D721Med (cell line): ENCODE data around the gene ZACN.

Experiments
- DNase-seq: peaks from one replicate; pipeline ENCODE4 v3.0.0; 2011; ENCODE audit warnings: low spot score; ENCODE audit not compliant: insufficient read length
- FAIRE-seq: peaks from 2 replicates; lab custom pipeline; 2011; peaks lifted over from hg19 to GRCh38; lab: Jason Lieb, UNC
- TF ChIP-seq, protein P1 (sequence below): IDR thresholded peaks from 2 replicates; pipeline ENCODE4 v1.5.1; 2012; ENCODE audit warnings: mild to moderate bottlenecking, control low read depth; ENCODE audit not compliant: insufficient read depth; ENCODE audit errors: missing control alignments

Gene ZACN

GRCh38 chr17:76085731-76086366 is 6.9 kb downstream of the ZACN start:
- DNase-seq (no peak), FAIRE-seq (no peak)
- TF ChIP-seq, protein P1, sequence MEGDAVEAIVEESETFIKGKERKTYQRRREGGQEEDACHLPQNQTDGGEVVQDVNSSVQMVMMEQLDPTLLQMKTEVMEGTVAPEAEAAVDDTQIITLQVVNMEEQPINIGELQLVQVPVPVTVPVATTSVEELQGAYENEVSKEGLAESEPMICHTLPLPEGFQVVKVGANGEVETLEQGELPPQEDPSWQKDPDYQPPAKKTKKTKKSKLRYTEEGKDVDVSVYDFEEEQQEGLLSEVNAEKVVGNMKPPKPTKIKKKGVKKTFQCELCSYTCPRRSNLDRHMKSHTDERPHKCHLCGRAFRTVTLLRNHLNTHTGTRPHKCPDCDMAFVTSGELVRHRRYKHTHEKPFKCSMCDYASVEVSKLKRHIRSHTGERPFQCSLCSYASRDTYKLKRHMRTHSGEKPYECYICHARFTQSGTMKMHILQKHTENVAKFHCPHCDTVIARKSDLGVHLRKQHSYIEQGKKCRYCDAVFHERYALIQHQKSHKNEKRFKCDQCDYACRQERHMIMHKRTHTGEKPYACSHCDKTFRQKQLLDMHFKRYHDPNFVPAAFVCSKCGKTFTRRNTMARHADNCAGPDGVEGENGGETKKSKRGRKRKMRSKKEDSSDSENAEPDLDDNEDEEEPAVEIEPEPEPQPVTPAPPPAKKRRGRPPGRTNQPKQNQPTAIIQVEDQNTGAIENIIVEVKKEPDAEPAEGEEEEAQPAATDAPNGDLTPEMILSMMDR = no peak

GRCh38 chr17:76086384-76086783 is 7.4 kb downstream of the ZACN start:
- TF ChIP-seq, protein P1 = no peak
- FAIRE-seq = no peak
- no peak for DNase-seq

- FAIRE-seq (no peak), DNase-seq (peak; percentile 6)
- TF ChIP-seq, protein P1 = no peak
Observed at GRCh38 chr17:76087531-76087930, 8.5 kb downstream of the ZACN start.

DNA sequence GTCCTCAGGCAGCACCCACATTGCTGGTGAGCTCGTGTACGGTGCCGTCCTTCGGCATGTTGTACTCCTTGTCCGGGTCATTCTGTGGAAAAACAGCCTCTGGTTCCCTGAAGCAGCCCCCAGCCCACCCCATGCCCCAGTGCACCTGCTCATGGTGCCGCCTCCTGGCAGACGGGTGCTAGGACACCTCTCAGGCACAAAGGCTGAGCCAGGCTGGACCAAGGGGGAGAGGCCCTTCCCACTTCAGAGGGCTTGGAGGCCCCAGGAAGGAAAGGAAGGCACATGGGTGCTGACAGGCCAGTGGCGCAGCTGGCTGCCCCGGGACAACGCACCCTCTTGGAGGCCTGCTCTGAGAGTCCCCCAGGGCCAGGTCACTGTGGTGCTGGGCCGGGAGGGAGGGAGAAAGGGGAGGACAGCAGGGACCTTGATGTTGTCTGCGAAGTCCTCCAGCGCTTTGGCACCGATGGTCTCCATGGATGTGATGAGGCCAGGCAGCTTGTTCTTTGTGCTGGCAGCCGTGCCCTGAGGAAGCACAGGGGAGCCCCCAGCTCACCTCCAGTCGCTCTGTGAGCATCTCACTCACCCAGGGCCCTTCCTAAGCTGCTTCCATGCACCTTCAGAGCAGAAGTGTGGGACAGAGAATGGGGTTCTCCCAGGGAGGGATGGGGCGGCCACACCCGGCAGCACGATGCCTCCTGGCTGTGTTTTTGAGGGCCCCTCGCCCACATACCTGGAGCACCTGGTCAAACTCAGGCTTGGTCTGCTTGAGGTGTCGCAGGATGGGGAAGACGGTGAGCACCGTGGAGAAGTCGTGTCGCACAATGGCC is 9.3 kb downstream of the ZACN start:
- peak; percentile 11 for DNase-seq

DNA sequence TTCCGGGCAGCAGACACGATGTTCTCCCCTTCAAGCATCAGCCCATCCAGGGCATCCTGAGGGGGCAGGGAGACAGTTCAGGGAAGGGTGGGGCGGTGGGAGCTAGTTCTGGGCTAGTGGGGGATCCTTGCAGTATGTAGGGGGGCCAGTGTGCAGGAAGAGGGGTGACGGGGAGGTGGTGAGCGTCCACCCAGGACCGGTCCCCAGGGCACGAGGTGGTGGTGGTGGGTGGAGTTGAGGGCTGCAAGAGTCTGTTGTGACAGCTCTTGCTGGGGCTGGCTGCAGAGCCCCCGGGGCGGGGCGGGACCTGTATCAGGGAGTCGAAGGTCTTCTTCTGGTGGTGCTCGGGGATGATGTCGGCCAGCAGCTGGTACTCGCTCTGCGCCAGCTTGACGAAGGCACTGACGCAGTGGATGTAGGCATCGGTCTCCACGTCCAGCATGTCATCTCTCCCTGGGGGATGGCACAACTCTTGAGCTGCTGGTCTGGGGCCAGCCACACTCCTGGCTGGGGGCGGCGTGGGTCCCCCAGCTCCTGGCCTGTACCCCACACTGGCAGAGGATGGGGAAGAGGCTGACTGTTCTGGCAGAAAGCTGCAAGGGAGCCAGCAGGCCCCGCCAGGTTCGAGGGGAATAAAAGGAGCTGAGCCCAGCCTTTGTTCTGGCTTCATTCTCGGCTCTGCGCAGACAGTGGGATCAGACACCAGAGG is 10.0 kb downstream of the ZACN start:
- TF ChIP-seq, protein P1 = no peak
- DNase-seq (peak; percentile 12), FAIRE-seq (no peak)

More for the DNA sequence above, 9.3 kb downstream of the ZACN start:
- FAIRE-seq = no peak
- TF ChIP-seq, protein P1 = no peak

- peak; percentile 11 for DNase-seq
- no peak for FAIRE-seq
- TF ChIP-seq, protein P1 = no peak
Observed at GRCh38 chr17:76089680-76090516, 10.9 kb downstream of the ZACN start.
